GM21825 (cell line): ENCODE data around the gene GTF2A1L.
"Not testable (repeated sequence)": the region's sequence is repeated elsewhere in the genome, so short reads cannot be mapped to it uniquely, and the experiment has no call there.

Experiments
- ATAC-seq: cut with Tn5 transposase; IDR thresholded peaks from one replicate; pipeline ENCODE4 v1.9.1; 2021; ENCODE audit warnings: mild to moderate bottlenecking, moderate library complexity; ENCODE audit not compliant: unreplicated experiment

Gene GTF2A1L

GRCh38 chr2:48605482-48606175 is 12.0 kb upstream of the GTF2A1L start:
- no peak for ATAC-seq

- ATAC-seq, result no peak
Observed at GRCh38 chr2:48607307-48608014, 10.2 kb upstream of the GTF2A1L start.

DNA sequence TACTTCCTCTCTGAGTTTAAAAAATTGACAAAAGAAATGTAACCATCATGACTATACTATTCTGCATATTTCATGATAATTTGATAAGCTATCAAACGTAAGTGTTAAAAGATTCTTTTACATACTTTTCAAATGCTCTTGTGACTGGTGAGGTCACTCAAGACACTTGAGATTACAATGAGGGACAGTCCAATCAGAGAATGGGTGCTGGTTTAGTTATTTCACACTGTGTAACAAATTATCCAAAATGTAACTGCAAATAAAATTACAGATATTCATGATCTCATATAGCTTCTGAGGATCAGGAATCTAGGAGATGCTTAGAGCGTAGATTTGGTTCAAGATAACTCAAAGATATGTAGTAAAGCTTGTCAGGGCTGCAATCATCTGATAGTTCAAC is 4.4 kb upstream of the GTF2A1L start:
- no peak for ATAC-seq

DNA sequence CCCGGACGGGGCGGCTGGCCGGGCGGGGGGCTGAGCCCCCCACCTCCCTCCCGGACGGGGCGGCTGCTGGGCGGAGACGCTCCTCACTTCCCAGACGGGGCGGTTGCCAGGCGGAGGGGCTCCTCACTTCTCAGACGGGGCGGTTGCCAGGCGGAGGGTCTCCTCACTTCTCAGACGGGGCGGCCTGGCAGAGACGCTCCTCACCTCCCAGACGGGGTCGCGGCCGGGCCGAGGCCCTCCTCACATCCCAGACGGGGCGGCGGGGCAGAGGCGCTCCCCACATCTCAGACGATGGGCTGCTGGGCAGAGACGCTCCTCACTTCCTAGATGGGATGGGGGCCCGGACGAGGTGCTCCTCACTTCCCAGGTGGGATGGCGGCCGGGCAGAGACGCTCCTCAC is 3.1 kb upstream of the GTF2A1L start:
- ATAC-seq, result not testable (repeated sequence)

- ATAC-seq, result no peak
Observed at GRCh38 chr2:48619526-48619925, 1.9 kb downstream of the GTF2A1L start.

DNA sequence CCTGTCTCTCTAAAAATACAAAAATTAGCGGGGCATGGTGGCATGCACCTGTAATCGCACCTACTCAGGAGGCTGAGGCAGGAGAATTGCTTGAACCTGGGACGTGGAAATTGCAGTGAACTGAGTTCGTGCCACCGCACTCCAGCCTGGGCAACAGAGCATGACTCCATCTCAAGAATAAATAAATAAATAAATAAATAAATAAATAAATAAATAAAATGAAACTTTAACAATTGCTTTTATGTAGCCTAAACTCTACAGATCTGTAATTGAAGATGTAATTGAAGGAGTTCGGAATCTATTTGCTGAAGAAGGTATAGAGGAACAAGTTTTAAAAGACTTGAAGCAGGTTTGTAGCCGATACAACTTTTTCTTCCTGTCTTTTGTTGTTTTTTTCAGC is 2.9 kb downstream of the GTF2A1L start:
- ATAC-seq, result no peak

DNA sequence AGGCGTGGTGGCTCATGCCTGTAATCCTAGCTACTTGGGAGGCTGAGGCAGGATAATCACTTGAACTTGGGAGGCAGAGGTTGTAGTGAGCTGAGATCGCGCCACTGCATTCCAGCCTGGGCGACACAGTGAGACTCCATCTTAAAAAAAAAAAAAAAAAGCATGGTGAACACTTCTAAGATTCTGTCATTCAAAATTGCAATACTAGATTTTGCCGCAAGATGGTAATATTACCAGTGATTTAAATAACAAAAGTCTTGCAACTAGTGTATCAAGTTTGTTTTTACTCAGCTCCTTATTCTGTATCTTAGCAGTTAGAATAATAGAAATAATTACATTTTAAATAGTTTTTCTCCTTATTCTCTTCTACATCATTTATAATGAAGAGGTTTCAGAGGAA is 5.0 kb downstream of the GTF2A1L start:
- not testable (repeated sequence) for ATAC-seq

DNA sequence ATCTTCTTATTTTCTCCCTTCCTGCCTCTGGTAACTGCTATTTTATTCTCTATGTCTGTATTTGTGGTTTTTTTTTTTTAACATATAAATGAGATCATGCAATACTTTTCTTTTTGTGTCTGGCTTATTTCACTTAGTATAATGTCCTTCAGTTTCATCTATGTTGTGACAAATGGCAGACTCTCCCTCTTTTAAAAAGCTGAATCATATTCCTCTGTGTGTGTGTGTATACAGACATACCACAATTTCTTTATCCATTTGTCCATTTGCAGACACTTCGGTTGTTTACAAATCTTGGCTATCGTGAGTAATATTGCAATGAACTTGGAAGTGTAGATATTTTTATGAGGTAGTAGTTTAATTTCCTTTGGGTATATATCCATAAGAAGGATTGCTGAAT is 7.0 kb downstream of the GTF2A1L start:
- no peak for ATAC-seq

DNA sequence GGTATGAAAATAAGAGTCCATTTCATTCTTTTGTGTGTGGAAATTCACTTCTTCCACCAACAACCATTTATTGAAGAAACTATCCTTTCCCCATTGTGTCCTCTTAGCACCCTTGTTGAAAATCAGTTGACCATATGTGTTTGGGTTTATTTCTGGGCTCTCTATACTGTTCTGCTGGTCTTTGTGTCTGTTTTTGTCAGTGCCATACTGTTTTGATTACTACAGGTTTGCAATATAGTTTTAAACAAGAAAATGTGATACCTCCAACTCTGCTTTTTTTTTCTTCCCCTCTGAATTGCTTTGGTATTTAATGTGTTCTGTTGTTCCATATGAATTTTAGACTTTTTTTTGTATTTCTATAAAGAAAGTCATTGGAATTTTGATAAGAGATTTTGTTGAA is 8.4 kb downstream of the GTF2A1L start:
- ATAC-seq, result no peak

DNA sequence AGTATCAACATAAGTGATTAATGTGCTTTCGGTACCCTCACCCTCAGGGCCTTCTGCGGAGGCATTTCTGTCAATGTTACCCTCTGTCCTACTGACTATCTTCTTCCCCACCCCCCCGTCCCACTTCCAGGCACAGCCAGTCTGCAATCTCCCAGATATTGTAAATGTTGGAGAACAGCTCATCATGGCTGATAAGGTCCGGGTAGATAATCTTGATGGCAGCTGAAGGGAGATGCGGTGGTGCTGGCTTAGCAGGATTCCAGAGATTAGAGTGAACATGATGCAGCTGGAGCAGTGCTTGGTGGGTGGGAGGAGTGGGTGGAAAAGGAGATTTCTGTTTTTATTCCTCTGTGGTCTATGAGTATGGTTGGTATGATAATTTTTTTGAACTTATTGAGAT is 15.5 kb downstream of the GTF2A1L start:
- ATAC-seq, result no peak

DNA sequence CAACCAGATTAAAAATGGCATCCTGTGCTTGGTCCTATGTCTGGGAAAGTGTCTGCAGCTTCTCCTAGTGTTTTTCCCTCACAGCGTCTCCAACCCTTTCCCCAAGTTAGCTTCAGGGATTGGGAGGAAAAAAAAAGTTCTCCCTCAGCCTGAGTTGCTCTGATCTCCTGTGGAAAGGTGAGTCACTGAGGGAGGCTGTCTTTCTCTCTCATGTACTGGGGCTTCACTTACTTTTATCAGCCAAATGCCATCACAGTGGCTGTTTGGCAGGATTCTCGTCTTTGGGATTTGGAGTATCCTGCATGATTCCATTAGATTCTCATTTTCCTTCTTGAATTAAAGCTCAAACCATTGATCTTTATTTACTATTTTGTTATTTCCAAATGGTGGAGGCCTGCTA is 18.1 kb downstream of the GTF2A1L start:
- no peak for ATAC-seq

DNA sequence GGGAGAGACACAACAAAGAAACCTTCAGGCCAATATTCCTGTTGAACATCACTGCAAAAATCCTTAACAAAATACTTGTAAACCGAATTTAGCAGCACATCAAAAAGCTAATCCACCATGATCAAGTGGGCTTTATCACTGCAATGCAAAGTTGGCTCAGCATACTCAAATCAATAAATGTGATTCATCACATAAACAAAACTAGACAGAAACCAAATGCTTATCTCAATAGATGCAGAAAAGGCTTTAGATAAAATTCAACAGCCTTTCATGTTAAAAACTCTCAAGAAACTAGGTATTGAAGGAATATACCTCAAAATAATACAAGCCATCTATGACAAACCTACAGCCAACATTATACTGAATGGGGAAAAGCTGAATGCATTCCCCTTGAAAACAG is 20.6 kb downstream of the GTF2A1L start:
- no peak for ATAC-seq

DNA sequence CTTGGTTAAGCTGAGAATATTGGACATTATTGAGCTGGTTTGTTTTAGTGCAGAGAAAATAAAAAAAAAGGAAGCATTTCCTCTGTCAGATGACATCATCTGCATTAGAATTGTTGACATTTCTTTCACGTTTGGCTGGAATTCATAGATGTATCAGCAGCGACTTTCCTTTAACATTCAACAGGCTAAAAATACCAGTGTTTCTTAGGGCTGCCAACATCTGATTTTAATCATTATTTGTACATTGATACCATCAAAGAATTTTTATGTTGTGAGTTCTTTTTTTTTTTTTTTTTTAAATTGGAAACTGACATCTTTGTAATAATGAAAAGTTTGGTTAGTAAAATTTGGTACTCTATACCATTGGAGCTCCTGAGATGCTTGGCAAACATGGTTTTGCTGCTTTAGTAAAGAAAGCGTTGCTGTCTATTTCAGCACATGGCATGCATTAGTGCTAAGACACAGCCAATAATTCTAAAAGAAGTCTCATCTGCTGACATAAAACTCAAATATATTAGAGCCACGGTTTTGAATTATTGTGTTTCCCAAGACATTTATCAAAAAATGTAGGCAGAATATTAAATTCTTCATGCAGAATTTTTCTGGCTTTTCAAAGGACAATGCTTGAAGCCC is 33.6 kb downstream of the GTF2A1L start:
- ATAC-seq, result no peak

- ATAC-seq, result peak; percentile 77
Observed at GRCh38 chr2:48668992-48669391, 51.3 kb downstream of the GTF2A1L start.

- no peak for ATAC-seq
Observed at GRCh38 chr2:48673581-48673980, 55.9 kb downstream of the GTF2A1L start.

GRCh38 chr2:48674933-48675332 is 57.3 kb downstream of the GTF2A1L start:
- ATAC-seq, result no peak

DNA sequence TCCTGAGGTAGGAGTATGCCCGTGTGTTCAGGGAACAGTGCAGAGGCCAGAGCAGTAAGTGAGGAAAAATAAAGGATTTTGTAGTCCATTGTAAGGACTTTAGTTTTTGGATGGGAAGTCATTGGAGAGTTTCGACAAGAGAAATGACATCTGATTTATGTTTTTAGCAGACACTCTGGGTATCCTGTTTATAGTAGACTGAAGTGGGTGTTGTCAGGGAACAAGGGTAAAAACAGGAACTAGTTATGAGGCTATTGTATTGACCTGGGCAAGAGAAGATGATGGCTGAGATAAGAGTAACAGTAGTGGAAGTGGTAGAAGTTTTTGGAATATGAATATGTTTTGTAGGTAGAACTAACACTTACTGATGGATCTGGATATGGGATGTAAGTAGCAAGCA is 59.8 kb downstream of the GTF2A1L start:
- no peak for ATAC-seq

- no peak for ATAC-seq
Observed at GRCh38 chr2:48685126-48685525, 67.5 kb downstream of the GTF2A1L start.

DNA sequence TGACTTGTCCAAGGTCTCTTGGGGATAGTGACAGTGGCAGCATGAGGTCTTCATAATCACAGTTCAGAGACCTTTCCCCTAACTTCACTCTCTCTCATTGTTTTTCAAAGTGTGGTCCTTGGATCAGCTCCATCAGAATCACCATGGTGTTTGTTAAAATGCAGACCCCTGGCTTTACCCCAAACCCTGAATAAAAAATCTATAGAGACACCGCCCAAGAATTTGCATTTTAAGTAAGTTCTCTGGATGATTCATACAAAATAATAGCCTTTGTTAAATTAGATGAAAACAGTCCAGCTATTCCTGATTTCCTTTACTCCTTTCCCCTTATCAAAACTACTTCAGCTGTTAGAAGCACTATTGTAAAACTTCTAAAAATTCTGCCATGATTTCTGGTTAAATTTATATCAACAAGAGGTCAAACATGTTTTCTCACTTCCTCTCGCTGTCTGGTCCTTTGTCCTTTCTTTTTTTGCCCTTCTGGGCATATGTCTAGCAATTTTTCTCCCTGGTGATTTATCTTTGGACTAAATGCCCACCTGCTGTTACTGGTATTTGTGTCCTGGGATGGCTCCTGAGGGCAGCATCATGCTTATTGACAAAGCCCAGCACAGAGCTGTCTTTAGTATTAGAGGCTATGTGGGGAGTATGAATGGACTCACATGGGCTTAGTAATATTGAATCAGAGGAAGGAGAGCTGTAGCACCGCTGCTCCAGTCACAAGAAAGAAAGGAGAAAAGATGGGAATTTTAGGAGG is 74.5 kb downstream of the GTF2A1L start:
- no peak for ATAC-seq

GRCh38 chr2:48693066-48693465 is 75.4 kb downstream of the GTF2A1L start:
- no peak for ATAC-seq

DNA sequence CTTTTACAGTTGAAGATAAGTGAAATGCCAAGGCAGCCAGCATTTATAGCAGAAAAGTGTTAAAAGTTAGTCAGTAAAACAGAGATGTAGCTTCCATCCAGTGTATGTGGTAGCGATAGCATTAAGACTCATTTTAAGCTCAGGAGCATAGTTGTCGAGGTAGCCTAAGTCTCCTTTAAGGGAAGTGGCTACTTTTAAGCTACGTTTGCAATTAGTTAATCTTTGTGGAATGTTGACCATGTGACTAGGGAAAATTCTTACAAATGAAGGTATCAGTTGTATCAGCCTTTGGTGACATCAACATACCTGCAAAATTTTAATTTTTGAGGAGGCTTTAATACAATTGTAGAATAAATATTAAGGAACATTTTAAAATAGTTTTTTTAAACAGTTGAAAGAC is 76.0 kb downstream of the GTF2A1L start:
- ATAC-seq, result no peak

DNA sequence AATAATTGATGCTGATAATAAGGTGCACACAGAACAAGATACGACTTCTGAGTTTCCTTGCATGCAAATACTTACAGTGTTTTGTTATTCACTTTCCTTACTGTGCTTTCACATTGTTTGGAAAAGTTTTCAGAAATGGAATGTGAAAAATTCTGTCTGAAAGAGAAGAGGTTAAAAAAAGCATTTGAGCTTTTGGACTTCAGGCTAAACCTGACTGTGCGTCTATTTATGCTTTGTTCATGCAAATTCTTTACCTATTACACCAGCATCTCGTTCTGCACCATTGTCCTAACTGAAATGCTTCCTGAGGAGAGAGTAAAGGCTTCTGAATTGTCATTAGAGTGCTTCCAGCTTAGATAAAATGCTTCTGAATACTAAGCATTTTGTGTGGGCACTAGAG is 76.5 kb downstream of the GTF2A1L start:
- ATAC-seq, result no peak
